CD4-positive, alpha-beta T cell treated with Interleukin-4 for 4 hours (primary cell): Measurements from ENCODE around the gene ARNT2.
"Not testable (repeated sequence)": the region's sequence is repeated elsewhere in the genome, so short reads cannot be mapped to it uniquely, and the experiment has no call there.

Experiments
- DNase-seq: peaks from one replicate; pipeline ENCODE4 v3.0.0-alpha.2; 2020

Gene ARNT2

GRCh38 chr15:80633221-80633620 is 229.0 kb downstream of the ARNT2 start:
- no peak for DNase-seq

DNA sequence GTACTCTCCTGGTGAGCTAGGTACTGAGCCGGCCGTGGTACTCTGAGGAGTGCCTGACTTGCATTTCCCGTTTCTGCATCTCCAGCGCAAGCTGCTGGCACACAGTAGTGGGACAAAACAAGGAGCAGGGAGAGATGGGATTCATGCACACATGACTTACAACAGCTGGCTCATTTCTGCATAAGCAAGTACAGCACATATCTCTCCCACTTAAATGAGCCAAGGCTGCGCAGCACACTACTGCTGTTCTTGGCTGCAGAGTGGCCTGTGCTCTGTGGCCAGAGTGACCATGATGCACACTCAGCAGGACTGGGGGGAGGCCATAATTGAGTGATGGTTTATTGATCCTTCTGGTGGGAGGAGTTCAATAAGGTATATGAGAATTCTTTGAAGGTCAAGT is 231.8 kb downstream of the ARNT2 start:
- no peak for DNase-seq

DNA sequence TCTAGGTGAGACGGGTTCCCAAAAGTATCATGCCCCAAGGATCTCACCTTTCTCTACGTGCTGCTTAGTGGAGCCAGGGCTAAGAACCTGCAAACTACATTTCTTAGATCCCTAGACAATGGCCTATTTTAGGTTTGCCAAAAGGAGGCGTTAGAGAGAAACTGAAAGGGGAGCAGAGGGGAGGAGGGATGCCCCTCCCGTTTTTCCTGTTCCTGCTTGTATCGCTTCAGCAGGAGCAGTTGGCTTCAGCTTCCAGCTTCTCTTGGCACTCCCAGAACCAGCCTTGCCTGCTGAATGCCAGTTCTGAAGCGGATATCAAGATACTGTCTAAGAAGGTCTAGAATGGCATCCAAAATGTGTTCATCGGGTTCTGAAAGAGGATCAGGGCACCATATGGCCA is 232.5 kb downstream of the ARNT2 start:
- DNase-seq, result no peak

DNA sequence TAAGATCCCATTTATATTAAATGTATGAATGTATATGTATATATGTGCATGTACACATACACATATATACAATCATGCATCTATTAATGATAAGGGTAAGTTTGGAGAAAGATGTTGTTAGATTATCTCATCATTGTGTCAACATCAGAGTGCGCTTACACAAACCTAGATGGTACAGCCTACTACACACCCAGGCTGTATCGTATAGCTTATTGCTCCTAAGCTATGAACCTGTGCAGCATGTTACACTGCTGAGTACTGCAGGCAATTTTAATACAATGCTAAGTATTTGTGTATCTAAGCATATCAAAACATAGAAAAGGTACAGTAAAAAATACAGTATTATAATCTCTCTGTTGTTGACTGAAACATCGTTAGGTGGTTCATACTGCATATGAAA is 233.6 kb downstream of the ARNT2 start:
- no peak for DNase-seq

GRCh38 chr15:80638553-80639167 is 234.5 kb downstream of the ARNT2 start:
- DNase-seq, result no peak

DNA sequence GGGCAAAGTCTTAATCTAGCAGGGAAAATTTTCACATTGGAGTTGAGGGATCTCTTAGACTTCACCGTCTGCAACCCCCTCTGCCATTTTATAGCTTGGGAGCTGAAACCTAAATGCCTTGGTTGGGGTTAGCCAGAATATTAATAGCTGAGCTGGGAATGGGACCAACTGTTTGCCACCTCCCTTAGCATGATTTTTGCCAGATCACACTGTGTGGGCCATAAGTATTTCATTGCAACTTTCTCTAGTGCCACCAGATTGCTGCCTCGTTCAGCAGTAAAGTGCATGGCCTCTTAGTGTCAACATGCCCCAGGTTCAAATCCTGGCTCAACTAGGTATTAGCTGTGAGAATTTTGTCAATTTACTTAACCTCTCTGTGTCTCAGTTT is 235.0 kb downstream of the ARNT2 start:
- DNase-seq, result no peak

- DNase-seq, result no peak
These were observed 236.4 kb downstream of the ARNT2 start for GRCh38 chr15:80640531-80641121.

DNA sequence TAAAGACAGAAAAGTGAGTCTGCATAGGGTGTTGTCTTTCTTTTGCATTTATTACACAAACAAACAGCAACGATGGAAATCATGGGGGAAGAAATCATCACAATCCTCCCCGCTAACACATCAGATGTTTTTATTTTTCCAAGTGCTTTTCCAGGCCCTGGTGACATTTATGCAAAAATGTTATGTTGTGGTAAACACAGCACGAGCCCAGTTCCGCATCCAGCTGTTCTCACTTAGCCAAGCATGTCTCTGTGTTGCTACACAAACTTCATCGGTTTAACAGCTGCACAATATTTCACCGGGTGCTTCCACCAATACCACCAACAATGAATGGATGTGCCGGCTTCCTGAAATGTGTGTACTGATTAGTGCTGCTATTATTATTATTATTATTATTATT is 237.2 kb downstream of the ARNT2 start:
- no peak for DNase-seq

- no peak for DNase-seq
These were observed 239.3 kb downstream of the ARNT2 start for GRCh38 chr15:80643431-80643951.

GRCh38 chr15:80645494-80646065 is 241.4 kb downstream of the ARNT2 start:
- no peak for DNase-seq

- not testable (repeated sequence) for DNase-seq
These were observed 243.2 kb downstream of the ARNT2 start for GRCh38 chr15:80647424-80647823.
